ENCODE measurements around the gene WDR3. TPM values are rescaled to one million over a fixed set of nuclear protein-coding genes. Genes with fewer than 3 reads are reported as not detected.

WDR3 gene
- total RNA-seq, 3 donors from 2014 or later: 12.1 to 15.4 (median 13.6) TPM

DNA sequence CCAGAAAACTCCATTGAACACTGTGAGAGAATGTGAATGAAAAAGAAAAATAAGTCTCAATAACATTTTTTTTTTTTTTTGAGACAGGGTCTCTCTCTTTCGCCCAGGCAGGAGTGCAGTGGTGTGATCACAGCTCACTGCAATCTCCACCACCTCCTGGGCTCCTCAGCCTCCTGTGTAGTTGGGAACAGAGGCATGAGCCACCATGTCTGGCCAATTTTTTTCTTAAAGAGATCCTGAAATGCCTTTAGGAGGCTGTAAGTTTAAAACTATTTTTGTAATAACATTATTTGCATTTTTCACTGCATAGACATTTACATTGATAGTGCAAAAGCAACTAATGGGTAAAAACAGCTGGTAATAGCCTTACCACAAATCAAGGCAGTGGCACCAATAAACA, 35.5 kb upstream of the WDR3 start:
- DNase-seq (ENCODE audit: low spot score in 2 of 2): no peak
- Histone ChIP-seq H3K9me3 (no peaks in the 10 kb centered on the region), H3K27me3 (no peaks in the 10 kb centered on the region), H3K36me3 (peaks cover 4% of the 10 kb centered on the region), H3K4me3 (no peak overlapping the region), H3K27ac (no peak overlapping the region), H3K4me1 (no peaks in the 10 kb centered on the region)
- intact Hi-C loops (cut with DNase I; ENCODE audit: low total_unique reads): no loop called here
- TF ChIP-seq, protein P1, sequence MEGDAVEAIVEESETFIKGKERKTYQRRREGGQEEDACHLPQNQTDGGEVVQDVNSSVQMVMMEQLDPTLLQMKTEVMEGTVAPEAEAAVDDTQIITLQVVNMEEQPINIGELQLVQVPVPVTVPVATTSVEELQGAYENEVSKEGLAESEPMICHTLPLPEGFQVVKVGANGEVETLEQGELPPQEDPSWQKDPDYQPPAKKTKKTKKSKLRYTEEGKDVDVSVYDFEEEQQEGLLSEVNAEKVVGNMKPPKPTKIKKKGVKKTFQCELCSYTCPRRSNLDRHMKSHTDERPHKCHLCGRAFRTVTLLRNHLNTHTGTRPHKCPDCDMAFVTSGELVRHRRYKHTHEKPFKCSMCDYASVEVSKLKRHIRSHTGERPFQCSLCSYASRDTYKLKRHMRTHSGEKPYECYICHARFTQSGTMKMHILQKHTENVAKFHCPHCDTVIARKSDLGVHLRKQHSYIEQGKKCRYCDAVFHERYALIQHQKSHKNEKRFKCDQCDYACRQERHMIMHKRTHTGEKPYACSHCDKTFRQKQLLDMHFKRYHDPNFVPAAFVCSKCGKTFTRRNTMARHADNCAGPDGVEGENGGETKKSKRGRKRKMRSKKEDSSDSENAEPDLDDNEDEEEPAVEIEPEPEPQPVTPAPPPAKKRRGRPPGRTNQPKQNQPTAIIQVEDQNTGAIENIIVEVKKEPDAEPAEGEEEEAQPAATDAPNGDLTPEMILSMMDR (IDR thresholded peaks at IDR 0.05): no peak
- TF ChIP-seq POLR2A (IDR thresholded peaks at IDR 0.05) (no peak), POLR2AphosphoS5 (IDR thresholded peaks at IDR 0.05) (no peak)

DNA sequence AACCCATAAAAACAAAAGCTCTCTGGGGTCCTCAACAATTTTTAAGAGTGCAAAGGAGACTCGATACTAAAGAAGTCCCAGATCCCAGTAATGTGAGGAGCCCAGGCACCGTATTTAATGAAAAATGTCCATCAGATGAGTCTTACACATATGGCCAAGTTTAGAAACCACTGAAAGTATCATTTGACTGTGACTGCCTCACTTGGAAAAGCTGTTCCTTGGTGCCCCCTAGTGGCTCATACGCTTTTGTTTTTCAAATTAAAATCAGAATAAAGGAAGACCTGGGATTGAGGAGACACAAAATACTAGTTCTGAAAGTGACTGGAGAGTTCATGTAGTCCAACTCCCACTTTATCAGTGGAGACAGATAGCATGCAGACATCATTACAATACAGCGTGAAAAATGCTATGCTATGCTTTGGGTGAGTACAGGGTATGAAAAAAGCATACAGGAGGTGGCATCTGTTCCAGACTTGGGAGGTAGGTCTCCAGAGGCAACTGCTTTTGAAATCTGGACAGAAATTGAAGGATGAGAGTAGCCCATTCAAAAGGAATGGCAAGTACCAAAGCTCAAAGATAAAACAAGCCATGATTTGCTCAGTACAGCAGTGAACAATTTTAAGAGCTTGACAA, 33.9 kb upstream of the WDR3 start:
- no peak overlapping the region for H3K4me3 ChIP-seq
- H3K27me3 ChIP-seq: no peaks in the 10 kb centered on the region
- peak; percentile 18 to 50 for DNase-seq (ENCODE audit: low spot score in 2 of 2)
- H3K9me3 ChIP-seq: no peaks in the 10 kb centered on the region
- H3K4me1 ChIP-seq: no peaks in the 10 kb centered on the region
- no peak overlapping the region for H3K27ac ChIP-seq
- H3K36me3 ChIP-seq: peaks cover 4% of the 10 kb centered on the region
- TF ChIP-seq, protein P1 (IDR thresholded peaks at IDR 0.05): peak; percentile 49 to 67 (median 51)
- TF ChIP-seq POLR2AphosphoS5 (IDR thresholded peaks at IDR 0.05) (no peak), POLR2A (IDR thresholded peaks at IDR 0.05) (no peak)
- intact Hi-C loops (cut with DNase I; ENCODE audit: low total_unique reads): no loop called here

DNA sequence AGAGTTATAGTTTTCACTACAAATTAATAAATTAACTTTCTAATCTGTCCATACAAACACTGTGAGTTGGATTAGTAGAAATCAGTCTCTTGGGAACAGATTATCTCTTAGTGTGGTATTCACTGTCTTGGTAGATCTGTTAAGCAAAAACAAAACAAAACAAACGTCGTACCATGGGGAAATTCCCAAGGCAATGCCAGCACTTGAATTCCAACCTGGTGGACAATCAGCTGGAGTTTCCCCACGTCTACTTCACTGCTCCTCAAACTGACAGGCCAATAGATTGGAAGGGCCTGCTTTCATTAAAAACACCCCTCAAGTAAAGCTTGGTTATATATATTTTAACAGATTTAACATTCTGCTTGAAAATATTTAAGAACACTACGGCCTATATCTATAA, 32.0 kb upstream of the WDR3 start:
- no peaks in the 10 kb centered on the region for H3K9me3 ChIP-seq
- H3K27ac ChIP-seq: no peak overlapping the region
- DNase-seq (ENCODE audit: low spot score in 2 of 2): no peak
- no peaks in the 10 kb centered on the region for H3K27me3 ChIP-seq
- intact Hi-C loops (cut with DNase I; ENCODE audit: low total_unique reads): no loop called here
- TF ChIP-seq POLR2A (IDR thresholded peaks at IDR 0.05) (no peak), POLR2AphosphoS5 (IDR thresholded peaks at IDR 0.05) (no peak)
- no peaks in the 10 kb centered on the region for H3K4me1 ChIP-seq
- H3K36me3 ChIP-seq: peaks cover 4% of the 10 kb centered on the region
- no peak overlapping the region for H3K4me3 ChIP-seq

DNA sequence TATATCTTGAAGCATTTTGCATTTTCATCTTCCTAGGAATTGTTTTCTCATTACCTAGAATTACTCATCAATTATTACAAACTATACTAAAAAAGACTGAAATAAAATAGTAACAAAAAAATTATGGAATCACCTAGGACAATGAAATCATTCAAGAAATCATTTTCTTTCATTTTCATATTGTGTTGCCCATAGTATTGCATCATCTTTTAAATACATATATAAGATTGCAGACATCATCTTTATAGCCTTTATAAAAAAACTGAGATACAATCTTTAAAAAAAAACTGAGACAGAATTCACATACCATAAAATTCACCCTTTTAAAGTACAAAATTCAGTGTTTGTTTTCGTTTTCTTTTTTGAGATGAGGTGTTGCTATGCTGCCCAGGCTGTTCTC, 29.7 kb upstream of the WDR3 start:
- no peaks in the 10 kb centered on the region for H3K4me1 ChIP-seq
- DNase-seq (ENCODE audit: low spot score in 2 of 2): no peak
- no peaks in the 10 kb centered on the region for H3K27me3 ChIP-seq
- H3K4me3 ChIP-seq: no peak overlapping the region
- intact Hi-C loops (cut with DNase I; ENCODE audit: low total_unique reads): no loop called here
- no peaks in the 10 kb centered on the region for H3K9me3 ChIP-seq
- TF ChIP-seq, protein P1 (IDR thresholded peaks at IDR 0.05): no peak
- no peak overlapping the region for H3K27ac ChIP-seq
- H3K36me3 ChIP-seq: peaks cover 4% of the 10 kb centered on the region

DNA sequence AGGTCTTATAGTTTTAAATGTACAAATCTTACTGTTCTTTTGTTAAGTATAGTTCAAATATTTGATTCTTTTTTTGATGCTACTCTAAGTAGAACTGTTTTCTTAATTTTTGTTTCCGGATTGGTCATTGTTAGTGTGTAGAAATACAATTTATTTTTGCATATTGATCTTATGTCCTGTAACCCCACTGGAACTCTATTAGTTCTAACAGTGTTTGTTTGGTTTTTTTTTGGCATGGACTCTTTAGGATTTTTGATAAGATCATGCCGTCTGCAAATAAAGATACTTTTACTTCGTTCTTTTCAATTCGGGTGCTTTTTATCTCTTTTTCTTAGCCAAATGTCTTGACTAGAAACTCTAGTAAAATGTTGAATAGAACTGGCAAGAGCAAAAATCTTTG, 26.6 kb upstream of the WDR3 start:
- intact Hi-C loops (cut with DNase I; ENCODE audit: low total_unique reads): no loop called here
- no peak overlapping the region for H3K27ac ChIP-seq
- H3K27me3 ChIP-seq: no peaks in the 10 kb centered on the region
- H3K36me3 ChIP-seq: peaks cover 3% of the 10 kb centered on the region
- DNase-seq (ENCODE audit: low spot score in 2 of 2): no peak
- no peaks in the 10 kb centered on the region for H3K4me1 ChIP-seq
- TF ChIP-seq, protein P1 (IDR thresholded peaks at IDR 0.05): no peak
- TF ChIP-seq POLR2AphosphoS5 (IDR thresholded peaks at IDR 0.05) (no peak), POLR2A (IDR thresholded peaks at IDR 0.05) (no peak)
- H3K9me3 ChIP-seq: no peaks in the 10 kb centered on the region
- H3K4me3 ChIP-seq: no peak overlapping the region

DNA sequence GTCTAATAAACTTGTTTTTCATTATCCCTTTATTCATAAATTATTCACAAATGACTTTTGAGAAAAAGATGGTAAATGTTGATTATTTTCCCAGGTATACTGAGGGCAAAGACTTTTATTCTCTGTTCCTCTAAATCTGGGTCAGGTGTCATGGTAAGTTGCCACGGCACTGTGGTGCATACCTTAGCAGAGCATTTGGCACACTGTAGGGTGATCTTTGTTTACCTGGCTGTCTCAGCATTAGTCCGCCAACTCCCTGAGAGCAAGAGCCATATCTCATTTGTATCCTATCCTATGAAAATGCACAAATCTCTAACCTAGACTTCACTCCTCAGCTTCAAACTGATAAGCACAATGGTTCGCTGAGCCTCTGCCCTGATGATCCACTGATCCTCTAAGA, 25.1 kb upstream of the WDR3 start:
- TF ChIP-seq, protein P1 (IDR thresholded peaks at IDR 0.05): no peak
- no peak for TF ChIP-seq POLR2AphosphoS5 (IDR thresholded peaks at IDR 0.05)
- no peak for TF ChIP-seq POLR2A (IDR thresholded peaks at IDR 0.05)

More for the DNA sequence above, 25.1 kb upstream of the WDR3 start:
- Histone ChIP-seq H3K4me3 (no peak overlapping the region), H3K9me3 (no peaks in the 10 kb centered on the region), H3K27ac (no peak overlapping the region), H3K27me3 (no peaks in the 10 kb centered on the region), H3K4me1 (no peaks in the 10 kb centered on the region), H3K36me3 (peaks cover 3% of the 10 kb centered on the region)
- intact Hi-C loops (cut with DNase I; ENCODE audit: low total_unique reads): no loop called here
- DNase-seq (ENCODE audit: low spot score in 2 of 2): no peak

All from breast epithelium (tissue), 4 donors.